CD4-positive, alpha-beta T cell treated with Interleukin-17A for 4 hours (primary cell): ENCODE measurements around the gene INCENP.

Source experiments
- DNase-seq: peaks from one replicate; pipeline ENCODE4 v3.0.0-alpha.2; 2020; ENCODE audit warnings: mixed read lengths

INCENP gene

DNA sequence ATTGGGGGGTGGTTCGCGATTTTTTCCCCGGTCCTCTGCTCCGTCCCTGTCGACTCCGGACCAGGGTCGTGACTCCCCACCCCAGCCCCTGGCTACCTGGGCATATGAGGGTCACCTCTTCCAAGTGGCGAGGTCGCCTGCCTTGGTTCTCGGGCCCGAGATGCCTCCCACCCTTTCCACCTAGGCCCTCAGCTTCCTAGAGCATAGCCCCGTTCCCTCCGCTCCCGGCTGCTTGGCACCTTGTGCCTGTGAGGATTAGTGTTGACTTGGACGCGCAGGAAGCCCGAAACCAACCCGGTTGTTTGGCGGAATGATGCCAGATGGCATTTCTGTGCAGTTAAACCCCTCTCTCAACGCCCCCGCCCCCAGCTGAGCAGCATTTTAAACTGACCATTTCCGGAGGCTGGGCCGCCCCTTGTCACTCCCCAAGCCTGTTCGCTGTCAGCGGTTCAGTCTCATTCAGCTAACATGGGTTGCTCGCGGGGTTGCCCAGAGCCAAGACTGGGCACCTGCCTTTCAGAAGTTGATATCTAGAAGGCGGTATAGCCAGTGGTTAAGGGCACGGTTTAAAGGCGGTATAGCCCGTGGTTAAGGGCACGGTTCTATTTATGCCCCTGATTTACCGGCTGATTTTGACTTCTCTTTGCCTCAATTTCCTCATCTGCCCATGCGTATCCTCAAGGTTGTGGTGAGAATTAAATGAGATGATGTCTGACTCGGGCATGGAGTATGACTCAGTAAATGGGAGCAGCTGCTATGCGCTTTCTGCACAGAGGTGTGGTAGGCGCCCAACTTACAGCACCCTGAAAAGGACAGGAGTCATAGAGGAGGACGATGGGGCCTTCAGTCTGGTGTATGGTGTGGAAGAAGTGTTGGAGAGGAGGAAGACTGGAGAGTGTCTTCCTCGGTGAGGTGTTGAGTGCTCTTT is 639 bp downstream of the INCENP start:
- peak; percentile 22 for DNase-seq

DNA sequence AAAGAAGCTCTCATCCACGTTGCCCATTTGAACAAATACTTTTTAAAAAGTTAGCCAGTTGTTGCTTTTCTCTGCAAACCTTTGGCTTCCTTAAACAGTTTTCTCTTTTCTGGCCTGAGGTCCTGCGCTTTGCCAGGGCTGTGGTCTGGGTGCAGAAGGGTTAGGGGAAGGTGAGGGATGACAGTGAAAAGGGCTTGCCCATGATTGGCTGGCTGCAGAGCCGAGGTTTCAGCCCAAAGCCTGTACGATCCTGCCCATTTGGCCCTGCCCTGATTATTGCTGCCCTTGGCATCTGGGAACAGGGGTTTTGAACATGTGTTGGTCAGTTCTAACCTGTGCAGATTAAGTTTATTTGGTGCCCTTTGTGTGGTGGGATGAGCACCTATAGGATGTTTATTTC is 1.5 kb downstream of the INCENP start:
- DNase-seq, result no peak

DNA sequence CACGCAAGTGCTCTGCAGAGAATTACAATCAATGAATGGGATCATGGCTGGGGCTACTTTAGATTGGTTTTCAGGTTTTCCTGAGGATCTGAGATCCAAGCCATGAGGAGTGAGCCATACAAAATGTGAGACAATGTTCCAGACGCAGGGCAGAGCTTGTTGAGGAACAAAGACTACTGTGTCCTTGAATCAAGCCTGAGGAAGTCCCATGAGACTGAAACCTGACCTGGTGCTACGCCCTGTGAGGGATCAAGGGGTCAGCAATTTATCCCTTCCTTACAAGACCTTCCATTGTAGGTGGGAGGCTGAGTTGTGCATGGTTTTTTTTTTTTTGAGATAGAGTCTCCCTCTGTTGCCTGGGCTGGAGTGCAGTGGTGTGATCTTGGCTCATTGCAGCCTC is 2.1 kb downstream of the INCENP start:
- DNase-seq, result no peak

DNA sequence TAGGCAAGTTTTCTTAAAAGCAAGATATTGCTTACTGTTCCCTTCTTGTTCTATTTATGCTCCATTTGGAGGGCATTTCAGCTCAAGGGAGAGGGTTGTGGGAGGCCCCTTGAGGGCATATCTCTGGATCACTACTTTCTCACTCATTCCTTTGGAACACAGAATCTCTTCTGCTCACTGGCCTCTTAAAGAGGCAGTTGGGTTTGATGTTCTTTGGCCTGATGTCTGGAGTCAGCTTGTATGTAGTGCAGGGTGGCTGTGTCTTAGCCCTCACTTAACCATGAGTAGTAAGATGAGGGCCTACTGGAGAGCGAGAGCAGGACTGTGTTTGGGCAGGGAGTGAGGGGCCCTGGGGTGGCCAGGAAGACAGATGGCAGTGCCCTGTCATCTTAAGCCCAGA is 3.6 kb downstream of the INCENP start:
- no peak for DNase-seq

DNA sequence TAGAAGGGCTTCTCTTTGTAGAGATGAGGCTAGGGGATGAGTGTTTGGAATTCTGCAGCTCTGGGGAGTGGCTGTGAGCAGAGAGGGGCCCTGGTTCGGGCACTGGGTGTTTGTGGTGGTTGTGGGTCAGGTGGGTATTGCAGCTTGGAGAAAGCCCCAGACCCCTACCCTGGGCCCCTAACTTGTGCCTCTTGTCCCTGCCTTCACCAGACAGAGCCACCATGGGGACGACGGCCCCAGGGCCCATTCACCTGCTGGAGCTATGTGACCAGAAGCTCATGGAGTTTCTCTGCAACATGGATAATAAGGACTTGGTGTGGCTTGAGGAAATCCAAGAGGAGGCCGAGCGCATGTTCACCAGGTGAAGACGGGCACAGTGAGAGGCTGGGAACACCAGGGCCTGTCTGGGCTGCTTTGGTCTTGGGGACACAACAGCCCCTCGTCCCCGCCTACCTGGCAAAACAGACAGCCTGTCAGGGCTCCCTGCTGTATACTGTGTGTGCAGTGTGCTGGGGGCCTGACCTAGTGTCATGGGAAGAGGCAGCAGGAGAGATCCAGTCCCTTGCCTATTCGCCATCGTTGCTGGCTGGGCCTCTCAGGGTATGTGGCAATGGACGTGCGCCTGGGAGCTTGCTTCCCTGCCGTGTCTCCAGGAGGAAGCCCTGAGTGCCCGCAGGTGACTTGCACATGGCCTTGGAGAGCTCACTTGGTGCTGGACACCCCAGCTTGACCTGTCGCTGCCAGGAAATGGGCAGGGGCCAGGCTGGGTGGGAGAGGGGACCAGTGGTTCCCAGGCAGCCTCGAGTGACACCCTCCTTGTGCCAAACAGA is 4.3 kb downstream of the INCENP start:
- no peak for DNase-seq

DNA sequence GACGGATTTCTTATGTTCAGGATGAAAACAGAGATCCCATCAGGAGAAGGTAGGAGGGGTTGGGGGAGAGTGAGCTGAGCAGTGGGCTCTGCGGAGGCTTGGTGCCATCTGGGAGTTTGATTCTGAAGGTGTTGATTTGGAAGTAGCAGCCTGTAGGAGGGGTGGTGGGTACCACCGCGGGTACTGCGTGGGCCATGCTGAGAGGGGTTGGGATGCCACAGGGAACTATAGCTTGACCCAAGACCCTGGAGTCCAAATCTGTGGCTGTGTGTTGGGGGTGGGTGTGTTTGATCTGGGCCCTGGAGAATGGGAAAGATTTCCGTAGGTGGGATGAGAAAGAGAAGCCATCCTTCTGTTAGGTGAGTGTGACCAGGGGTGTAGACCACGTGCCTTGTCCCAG is 5.0 kb downstream of the INCENP start:
- DNase-seq, result no peak

DNA sequence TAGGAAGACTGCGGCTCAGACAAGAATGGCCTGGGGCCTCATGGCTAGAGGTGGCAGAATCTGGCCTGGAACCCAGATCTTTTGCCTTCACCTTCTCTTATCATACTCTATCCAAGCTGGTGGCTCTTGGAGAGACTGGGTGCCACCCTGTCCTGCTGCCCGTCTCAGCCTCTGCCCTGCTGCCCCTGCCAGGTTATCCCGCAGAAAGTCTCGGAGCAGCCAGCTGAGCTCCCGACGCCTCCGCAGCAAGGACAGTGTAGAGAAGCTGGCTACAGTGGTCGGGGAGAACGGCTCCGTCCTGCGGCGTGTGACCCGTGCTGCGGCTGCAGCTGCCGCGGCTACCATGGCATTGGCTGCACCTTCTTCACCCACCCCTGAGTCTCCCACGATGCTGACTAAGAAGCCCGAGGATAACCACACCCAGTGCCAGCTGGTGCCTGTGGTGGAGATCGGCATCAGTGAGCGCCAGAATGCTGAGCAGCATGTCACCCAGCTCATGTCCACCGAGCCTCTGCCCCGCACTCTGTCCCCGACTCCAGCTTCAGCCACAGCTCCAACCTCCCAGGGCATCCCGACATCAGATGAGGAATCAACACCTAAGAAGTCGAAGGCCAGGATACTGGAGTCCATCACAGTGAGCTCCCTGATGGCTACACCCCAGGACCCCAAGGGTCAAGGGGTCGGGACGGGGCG is 5.9 kb downstream of the INCENP start:
- DNase-seq, result no peak

DNA sequence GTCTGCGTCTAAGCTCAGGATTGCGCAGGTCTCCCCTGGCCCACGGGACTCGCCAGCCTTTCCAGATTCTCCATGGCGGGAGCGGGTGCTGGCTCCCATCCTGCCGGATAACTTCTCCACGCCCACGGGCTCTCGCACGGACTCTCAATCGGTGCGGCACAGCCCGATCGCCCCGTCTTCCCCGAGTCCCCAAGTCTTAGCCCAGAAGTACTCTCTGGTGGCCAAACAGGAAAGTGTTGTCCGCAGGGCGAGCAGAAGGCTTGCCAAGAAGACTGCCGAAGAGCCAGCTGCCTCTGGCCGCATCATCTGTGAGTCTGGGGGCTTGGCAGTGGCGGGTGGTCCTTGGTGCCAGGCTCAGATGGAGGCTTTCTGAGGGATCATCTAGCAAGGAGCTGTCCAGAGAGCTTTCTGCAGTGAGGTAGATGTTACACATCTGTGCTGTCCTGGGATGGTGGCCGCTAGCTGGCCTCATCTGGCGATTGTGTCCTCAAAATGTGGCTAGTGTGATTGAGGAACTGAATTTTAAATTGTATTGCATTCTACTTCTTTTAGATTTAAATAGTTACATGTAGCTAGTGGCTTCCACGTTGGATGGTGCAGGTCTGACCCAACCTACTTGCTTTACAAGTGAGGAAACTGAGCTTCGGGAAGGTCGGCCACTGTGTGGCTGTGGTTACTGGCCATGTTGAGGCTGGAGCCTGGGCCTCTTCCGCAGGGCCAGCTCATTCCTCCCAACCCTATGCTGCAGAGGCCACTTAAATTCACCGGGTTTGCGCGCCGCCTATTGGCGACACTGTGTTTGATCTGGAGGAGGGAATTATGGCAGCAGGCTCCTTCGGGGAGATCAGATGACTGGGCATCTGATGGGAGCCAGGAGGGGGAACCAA is 6.7 kb downstream of the INCENP start:
- DNase-seq, result no peak

DNA sequence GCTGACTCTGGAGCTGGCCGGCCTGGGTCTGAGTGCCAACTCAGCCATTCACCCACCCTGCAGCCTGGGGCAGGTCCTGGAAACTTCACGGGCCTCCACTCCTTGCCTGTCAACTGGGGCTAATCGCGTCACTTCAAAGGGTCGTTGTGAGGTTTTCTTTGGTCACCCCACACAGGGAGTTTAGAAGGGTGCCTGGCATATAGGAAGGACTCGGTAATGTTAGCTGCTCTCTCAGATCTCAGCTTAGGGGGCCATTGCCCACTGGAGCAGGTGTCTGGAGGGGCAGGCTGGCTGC is 7.3 kb downstream of the INCENP start:
- DNase-seq, result no peak

DNA sequence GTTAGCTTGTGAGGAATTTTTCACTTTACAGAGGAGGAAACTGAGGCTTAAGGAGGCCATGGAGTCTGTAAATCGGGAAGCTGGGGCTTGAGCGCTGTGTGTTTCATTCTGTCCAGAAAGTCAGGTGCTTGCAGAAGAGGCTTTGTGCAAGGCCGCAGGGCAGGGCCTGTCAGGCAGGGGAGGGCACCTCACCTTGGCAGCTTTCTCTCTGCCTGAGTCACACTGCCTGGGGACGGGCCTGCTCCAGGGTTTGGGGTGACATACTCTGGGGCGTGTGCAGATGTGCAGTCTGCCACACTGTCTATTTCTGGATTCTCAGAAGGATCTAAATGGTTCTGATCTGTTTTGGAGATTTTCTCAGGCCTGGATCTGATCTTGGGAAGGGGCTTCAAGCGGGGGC is 8.4 kb downstream of the INCENP start:
- DNase-seq, result no peak

DNA sequence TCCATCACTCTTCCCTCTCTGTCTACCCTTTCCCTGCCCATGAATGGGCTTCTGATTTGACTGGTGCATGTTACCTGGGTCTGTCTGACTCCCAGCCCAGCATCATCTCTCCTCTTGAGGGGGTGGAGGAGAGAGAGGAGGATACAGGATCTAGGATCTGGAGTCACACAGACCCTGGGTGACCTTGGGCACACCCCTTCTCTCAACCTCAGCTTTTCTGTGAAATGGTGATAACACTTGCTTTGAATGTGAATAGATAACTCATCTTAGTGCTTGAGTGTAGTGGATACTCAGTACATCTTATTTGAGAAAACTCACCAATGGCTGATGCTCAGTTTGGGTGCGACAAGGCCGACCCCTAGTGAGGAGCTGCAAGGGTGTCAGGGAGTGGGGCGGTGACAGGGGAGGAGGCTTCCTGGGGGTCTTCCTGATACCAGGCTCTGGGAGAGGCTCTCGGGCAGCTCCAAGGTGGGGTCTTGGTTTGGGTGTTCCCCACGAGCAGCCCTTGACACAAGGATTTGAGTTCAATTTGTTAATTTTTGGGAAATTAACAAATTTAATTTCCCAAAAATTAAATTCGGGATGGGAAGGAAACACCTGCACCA is 9.0 kb downstream of the INCENP start:
- no peak for DNase-seq

DNA sequence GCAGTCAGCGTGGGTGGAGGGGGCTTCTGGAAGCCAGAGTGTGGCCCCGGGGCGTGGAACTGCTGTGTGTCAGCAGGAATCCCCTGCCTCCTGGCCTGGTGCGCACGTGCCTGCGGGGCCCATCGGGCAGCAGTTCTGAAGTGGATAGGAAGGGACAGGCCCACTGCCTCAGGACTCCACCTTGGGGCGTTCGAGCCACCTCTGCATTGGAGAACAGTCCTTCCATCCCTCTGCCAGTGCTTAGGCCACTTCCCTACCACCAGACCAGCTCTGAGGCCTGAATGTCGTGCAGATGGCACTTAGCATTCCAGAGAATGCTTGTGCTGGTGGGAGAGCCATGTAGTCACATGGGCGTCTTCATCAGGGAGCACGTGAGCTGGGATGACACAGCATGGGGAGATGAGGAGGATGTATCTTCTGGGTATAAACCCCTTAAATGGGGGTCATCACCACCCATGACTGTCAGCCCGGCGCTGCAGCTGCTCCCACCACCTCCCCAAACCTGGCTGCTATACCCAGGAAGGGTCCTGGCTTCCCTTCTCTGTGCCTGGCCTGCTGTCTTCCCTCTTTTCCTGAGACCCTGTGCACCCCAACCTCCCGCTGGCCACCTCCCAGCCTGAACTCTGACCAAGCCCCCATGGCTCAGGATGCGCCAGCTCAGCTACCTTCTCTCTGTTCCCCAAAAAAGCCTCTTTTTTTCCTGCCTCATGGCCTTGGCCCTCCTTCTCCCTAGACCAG is 9.7 kb downstream of the INCENP start:
- DNase-seq, result no peak

DNA sequence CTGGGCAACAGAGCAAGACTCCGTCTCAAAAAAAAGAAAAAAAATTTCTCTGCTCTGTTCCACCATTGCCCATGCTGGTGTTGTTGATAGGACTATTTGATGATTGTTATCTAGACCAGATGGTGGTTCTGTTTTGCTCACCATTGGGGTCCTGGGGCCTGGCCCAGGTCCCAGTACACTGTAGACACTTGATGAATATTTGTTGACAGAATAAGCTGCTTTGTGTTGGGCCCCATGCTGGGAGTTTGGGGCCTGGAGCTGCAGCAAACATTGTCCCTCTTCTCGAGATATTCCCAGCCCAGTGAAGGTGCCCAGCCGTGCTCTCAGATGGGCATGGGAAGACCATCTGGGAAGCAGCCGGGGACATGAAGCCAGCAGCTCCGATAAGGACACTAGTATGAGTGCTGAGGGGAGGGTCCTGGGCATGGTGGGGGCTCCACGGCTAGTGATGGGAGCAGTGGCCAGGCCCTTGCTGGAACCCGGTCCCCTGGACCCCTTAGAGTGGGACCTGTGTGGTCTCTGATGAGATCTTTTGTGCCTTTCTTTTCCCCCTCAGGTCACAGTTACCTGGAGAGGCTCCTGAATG is 13.6 kb downstream of the INCENP start:
- no peak for DNase-seq

DNA sequence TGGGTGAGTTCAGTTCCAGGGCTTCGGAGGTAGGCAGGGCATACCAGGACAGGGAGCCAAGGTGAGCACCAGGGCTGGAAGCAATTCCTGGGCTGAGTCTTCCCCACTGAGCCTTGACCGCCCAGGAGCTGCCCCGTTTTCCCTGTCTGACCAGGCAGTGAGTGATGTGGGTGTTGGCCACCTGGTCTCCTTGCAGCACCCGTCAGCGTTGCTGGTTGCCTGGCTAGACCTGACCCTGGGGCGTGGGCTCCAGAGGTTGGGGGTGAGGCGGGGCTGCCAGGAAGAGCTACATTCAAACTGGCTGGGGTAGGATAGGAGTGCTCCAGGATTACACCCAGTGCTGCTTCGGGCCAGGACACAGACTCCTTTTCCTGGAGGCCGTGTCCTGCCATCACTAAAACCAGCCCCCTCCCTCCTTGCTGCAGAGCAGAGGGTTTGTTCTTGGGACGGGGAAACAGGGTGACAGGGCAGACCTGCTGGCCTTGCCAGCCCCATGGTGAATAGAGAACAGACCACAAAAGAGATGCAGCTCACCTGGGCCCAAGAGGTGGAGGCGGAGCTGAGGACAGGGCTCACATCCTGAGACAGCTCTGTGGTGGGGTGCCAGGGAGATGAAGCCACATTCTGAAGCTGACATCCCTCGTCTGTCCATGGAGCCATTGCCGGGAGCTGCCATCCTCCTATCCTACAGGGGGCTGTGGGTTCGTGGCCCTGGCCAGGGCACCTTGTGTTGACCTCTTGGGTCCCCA is 14.2 kb downstream of the INCENP start:
- DNase-seq, result no peak

DNA sequence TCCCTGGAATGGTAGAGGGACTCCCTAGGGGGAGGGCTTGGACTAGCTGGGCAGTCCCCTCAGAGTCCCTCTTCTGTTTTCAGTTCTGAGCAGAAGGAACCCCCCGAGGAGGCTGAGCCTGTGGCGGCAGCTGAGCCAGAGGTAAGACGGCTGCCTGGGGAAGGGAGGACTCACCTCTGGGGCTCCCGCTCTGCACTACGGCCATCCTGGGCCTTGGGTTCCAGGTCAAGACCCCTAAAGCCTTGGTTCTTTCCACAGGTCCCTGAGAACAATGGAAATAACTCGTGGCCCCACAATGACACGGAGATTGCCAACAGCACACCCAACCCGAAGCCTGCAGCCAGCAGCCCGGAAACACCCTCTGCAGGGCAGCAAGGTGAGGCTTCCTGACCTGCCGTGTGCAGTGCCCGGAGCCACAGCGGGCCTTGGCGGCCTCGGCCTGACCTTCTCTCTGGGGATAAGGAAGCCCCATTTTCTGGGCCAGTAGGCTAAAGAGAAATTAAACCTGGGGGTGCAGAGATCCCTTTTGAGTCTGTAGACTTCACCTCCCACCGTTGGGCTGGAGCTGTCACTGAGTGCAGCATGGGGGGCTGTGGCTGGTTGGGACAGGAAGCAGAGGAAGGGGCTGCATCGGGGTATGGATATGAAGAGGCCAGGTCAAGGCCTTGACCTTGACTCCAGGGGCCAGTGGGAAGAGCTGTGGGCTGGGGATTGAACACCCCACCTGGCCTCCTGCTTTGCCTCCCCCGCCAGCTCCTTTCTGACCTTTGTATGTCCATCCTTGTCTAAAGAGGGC is 15.0 kb downstream of the INCENP start:
- no peak for DNase-seq

DNA sequence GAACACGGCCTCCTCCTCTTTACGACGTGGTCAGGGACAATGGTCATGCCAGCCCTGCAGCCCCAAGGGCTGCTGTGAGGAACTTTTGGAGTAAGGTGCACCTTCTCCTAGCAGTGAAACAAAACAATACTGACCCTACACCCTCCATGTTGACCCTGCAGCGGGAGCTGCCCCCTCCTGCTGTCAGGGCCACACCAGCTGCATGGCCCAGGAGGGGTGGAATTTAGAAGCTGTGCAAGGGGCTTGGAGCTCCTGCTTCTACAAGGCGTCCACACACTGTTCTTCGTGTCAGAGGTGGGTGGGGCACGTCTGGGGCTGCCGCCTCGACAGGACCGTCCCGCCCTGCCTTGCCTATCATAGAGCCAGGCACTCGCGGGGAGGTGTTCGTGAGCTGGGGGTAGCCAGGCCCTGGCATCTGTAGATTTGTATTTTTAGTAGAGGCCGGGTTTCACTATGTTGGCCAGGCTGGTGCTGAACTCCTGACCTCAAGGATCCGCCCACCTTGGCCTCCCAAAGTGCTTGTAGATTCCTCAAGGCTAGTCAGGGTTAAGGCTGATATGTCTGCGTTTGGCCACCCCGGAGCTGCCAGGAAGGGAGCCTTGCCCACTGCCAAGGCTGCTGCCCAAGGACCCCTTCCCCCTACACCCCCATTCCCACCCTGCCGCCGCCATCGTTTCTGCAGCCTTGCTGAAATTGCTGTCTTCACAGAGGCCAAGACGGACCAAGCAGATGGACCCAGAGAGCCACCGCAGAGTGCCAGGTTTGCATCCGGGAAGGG is 15.9 kb downstream of the INCENP start:
- DNase-seq, result no peak

DNA sequence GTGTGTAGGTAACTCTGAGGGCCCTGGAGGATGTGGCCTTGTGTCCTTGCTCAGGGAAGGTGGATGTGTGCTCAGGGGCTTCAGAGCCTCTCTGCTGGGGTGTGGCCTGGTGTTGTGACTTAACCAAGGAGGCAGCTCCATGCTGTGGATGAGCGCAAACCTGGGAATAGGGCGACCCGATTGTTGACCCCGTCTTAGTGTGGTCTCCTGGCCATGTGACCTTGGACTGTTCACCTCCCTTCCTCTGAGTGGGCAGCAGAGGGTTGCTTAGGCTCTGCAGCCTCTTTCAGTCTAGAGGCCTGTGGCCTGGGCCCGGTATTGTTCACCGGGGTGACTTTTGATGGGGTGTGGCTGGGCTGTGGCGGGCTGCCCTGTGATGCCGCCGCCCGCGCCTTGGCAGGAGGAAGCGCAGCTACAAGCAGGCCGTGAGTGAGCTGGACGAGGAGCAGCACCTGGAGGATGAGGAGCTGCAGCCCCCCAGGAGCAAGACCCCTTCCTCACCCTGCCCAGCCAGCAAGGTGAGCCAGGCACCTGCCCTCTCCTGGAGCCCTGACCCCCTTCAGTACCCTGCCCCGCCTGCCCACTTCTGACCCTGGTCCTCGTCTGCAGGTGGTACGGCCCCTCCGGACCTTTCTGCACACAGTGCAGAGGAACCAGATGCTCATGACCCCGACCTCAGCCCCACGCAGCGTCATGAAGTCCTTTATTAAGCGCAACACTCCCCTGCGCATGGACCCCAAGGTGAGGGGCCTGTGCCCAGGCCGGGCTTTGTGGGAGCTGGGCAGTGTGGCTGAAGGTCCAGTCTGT is 16.7 kb downstream of the INCENP start:
- no peak for DNase-seq
